SU-DHL-6 (cell line): ENCODE data around the gene IL17REL.

ENCODE experiments used
- H2AFZ ChIP-seq: fragments of 200-600 bp; sonication (generic); 2 replicates; pipeline ENCODE4 v1.6.1; 2014; ENCODE audit warnings: low read depth, mild to moderate bottlenecking, moderate library complexity, mixed read lengths, antibody characterized with exemption, low read length; ENCODE audit not compliant: severe bottlenecking
- H3F3A ChIP-seq: fragments of 200-600 bp; shearing (Covaris generic); 2 replicates; pipeline ENCODE4 v1.6.0; 2016; ENCODE audit warnings: antibody characterized with exemption, mild to moderate bottlenecking; ENCODE audit not compliant: insufficient read depth
- H3K27ac ChIP-seq: fragments of 200-600 bp; sonication (generic); 2 replicates; pipeline ENCODE4 v1.5.1; 2016; ENCODE audit warnings: low read depth, mild to moderate bottlenecking, low read length, moderate library complexity, mixed read lengths
- H3K27me3 ChIP-seq: fragments of 200-600 bp; sonication (generic), shearing (Covaris generic); 2 replicates; pipeline ENCODE4 v1.6.0; 2014; ENCODE audit warnings: mild to moderate bottlenecking, low read length
- H3K36me3 ChIP-seq: fragments of 200-600 bp; sonication (generic); 2 replicates; pipeline ENCODE4 v1.6.1; 2014; ENCODE audit warnings: mild to moderate bottlenecking, low read length, mixed read lengths
- H3K4me2 ChIP-seq: fragments of 300-600, 200-600 bp; shearing (Covaris generic), sonication (generic); 2 replicates; pipeline ENCODE4 v1.6.0; 2014; ENCODE audit warnings: low read length, low read depth, mild to moderate bottlenecking; ENCODE audit not compliant: poor library complexity, severe bottlenecking
- H3K4me3 ChIP-seq: fragments of 200-600 bp; sonication (generic); 2 replicates; pipeline ENCODE4 v1.5.1; 2014; ENCODE audit warnings: antibody characterized with exemption, low read length, mild to moderate bottlenecking, mixed read lengths; ENCODE audit not compliant: insufficient read depth, poor library complexity, severe bottlenecking
- H3K79me2 ChIP-seq: fragments of 200-600 bp; sonication (generic); 2 replicates; pipeline ENCODE4 v1.6.1; 2014; ENCODE audit warnings: mild to moderate bottlenecking, low read length, moderate library complexity; ENCODE audit not compliant: insufficient read depth
- H3K9ac ChIP-seq: fragments of 200-600 bp; sonication (generic); 2 replicates; pipeline ENCODE4 v1.7.0; 2014; ENCODE audit warnings: mild to moderate bottlenecking, low read length
- H3K9me2 ChIP-seq: fragments of 200-600 bp; sonication (generic); replicated peaks from 2 replicates; pipeline ENCODE4 v1.6.1; 2014; ENCODE audit warnings: low read length; ENCODE audit not compliant: insufficient read depth
- H3K9me3 ChIP-seq: fragments of 200-600 bp; sonication (generic); 2 replicates; pipeline ENCODE4 v1.6.1; 2014; ENCODE audit warnings: low read length, mixed read lengths; ENCODE audit not compliant: insufficient read depth
- H4K20me1 ChIP-seq: fragments of 200-600 bp; sonication (generic); 2 replicates; pipeline ENCODE4 v1.6.1; 2014; ENCODE audit warnings: low read depth, mild to moderate bottlenecking, antibody characterized with exemption, low read length, moderate library complexity, mixed read lengths
- EZH2phosphoT487 ChIP-seq: fragments of 200-600 bp; sonication (generic), shearing (Covaris generic); conservative IDR thresholded peaks from 2 replicates; pipeline ENCODE4 v1.6.1; 2018; ENCODE audit warnings: mild to moderate bottlenecking, antibody characterized with exemption, low read length, moderate library complexity, mixed read lengths
- TF ChIP-seq, protein P1 (sequence below): fragments of 200-600 bp; sonication (generic); IDR thresholded peaks from one replicate; pipeline ENCODE4 v1.5.1; 2017; ENCODE audit warnings: antibody characterized with exemption, mild to moderate bottlenecking, low read length, moderate library complexity; ENCODE audit not compliant: insufficient read depth, poor library complexity, severe bottlenecking

IL17REL gene

DNA sequence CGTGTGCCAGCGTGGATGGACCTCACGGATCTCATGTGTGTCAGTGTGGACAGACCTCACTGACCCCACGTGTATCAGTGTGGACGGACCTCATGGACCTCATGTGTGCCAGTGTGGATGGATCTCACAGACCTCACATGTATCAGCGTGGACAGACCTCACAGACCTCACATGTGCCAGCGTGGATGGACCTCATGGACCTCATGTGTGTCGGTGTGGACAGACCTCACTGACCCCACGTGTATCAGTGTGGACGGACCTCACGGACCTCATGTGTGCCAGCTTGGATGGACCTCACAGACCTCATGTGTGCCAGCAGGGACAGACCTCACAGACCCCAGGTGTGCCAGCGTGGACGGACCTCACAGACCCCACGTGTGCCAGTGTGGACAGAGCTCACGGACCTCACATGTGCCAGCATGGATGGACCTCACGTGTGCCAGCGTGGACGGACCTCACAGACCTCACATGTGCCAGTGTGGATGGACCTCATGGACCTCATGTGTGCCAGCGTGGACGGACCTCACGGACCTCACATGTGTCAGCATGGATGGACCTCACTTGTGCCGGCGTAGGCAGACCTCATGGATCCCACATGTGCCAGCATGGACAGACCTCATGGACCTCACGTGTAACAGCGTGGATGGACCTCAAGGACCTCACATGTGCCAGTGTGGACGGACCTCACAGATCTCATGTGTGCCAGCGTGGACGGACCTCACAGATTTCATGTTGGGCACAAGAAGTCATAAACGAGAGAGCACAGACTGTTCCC lies 27.3 kb upstream of the IL17REL start:
- Histone ChIP-seq H3K27me3 (no peaks in the 10 kb centered on the region), H3K9me2 (no peaks in the 10 kb centered on the region), H3K36me3 (no peaks in the 10 kb centered on the region), H4K20me1 (no peaks in the 10 kb centered on the region), H3K27ac (no peak overlapping the region), H3K4me2 (no peak overlapping the region), H3K4me3 (no peak overlapping the region), H3K79me2 (no peaks in the 10 kb centered on the region), H3K9me3 (0 out of 2 replicates have a peak, but pooled peaks cover 5% of the 10 kb centered on the region), H3F3A (no peaks in the 10 kb centered on the region), H3K9ac (no peak overlapping the region), H2AFZ (no peak overlapping the region)
- no peak for TF ChIP-seq EZH2phosphoT487
- TF ChIP-seq, protein P1, sequence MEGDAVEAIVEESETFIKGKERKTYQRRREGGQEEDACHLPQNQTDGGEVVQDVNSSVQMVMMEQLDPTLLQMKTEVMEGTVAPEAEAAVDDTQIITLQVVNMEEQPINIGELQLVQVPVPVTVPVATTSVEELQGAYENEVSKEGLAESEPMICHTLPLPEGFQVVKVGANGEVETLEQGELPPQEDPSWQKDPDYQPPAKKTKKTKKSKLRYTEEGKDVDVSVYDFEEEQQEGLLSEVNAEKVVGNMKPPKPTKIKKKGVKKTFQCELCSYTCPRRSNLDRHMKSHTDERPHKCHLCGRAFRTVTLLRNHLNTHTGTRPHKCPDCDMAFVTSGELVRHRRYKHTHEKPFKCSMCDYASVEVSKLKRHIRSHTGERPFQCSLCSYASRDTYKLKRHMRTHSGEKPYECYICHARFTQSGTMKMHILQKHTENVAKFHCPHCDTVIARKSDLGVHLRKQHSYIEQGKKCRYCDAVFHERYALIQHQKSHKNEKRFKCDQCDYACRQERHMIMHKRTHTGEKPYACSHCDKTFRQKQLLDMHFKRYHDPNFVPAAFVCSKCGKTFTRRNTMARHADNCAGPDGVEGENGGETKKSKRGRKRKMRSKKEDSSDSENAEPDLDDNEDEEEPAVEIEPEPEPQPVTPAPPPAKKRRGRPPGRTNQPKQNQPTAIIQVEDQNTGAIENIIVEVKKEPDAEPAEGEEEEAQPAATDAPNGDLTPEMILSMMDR = no peak

DNA sequence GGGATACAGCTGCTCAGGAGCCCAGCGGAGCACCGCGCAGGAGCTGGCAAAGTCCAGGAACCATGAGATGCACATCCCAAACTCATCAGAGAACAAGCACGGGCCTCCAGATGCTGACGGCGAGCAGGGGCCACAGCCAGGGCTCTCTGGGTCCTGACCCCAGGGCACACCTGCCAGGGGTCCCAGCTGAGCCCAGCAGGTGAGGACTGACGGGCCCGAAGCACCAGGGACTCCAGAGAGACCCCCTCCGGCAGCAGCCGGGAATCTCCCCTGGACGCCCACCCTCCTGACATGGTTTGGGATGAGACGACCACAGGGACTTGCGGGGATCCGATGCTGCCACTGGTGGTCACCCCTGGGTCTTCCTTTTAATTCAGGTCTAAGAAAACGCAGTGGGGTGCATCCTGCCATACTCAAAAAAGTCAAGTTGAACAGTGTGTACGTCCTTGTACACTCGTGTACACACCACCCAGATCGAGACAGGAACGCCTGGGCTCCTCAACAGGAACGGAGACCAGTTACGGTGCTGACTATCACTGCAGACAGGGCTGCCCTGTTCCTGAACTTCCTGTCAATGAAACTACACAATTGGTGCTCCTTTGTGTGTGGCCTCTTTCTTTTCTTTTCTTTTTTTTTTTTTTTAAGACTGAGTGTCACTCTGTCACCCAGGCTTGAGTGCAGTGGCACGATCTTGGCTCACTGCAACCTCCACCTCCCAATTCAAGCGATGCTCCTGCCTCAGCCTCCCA lies 23.6 kb upstream of the IL17REL start:
- Histone ChIP-seq H3K79me2 (no peaks in the 10 kb centered on the region), H3K4me3 (no peak overlapping the region), H3K4me2 (no peak overlapping the region), H3K9ac (no peak overlapping the region), H3F3A (no peaks in the 10 kb centered on the region), H3K36me3 (no peaks in the 10 kb centered on the region), H3K9me2 (no peaks in the 10 kb centered on the region), H3K9me3 (0 out of 2 replicates have a peak, but pooled peaks cover 5% of the 10 kb centered on the region), H3K27me3 (no peaks in the 10 kb centered on the region), H2AFZ (no peak overlapping the region), H3K27ac (no peak overlapping the region), H4K20me1 (no peaks in the 10 kb centered on the region)
- TF ChIP-seq, protein P1 = no peak
- no peak for TF ChIP-seq EZH2phosphoT487

DNA sequence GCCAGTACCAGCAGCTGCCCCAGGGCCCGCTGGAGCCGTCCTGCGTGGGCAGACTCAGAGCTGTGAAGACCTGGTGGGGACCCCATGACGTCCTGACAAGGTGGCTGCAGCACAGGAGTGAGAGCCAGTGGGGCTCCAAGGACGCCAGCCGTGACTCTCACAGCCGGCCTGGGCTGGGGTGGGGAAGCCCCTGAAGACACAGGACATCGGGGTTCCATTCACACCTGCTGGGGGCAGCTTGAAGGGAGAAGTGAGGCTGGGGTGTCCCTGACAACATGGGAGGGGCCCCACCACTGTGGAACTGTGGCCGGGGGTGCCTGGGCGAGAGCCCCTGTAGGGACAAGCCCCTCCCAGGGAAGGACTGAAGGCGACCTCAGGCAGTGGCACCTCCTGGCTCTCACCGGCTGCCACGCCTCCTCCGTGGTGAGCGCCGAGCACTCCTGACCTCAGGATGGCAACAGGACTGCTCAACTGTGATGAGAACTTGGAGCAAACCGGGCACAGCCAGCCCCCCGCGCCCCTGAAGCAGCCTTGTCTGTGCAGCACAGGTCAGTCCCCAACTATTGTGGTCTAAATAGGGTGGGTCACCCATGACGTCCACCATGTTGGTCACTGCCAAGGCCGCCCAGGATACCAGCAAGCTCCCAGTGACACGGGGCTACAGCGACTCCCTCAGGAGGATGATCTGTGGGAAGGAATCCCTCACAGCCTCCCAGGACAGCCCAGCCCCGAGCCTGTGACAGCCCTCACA lies 22.7 kb upstream of the IL17REL start:
- H4K20me1 ChIP-seq = no peaks in the 10 kb centered on the region
- no peaks in the 10 kb centered on the region for H3F3A ChIP-seq
- H3K4me2 ChIP-seq = no peak overlapping the region
- H3K36me3 ChIP-seq = no peaks in the 10 kb centered on the region
- no peaks in the 10 kb centered on the region for H3K27me3 ChIP-seq
- no peaks in the 10 kb centered on the region for H3K9me2 ChIP-seq
- TF ChIP-seq, protein P1 = no peak
- no peak for TF ChIP-seq EZH2phosphoT487
- H3K27ac ChIP-seq = no peak overlapping the region
- no peak overlapping the region for H2AFZ ChIP-seq
- no peak overlapping the region for H3K9ac ChIP-seq
- no peaks in the 10 kb centered on the region for H3K79me2 ChIP-seq
- H3K4me3 ChIP-seq = no peak overlapping the region
- 0 out of 2 replicates have a peak, but pooled peaks cover 5% of the 10 kb centered on the region for H3K9me3 ChIP-seq
